Activated CD4-positive, alpha-beta T cell treated with anti-CD3 and anti-CD28 coated beads, Interleukin-10, Interleukin-2, amounts not matched to agents 100 ng/mL and 50 ng/mL, durations not matched to agents 16 hours and 8 hours (primary cell): ENCODE data around the gene RNF187.
"Not testable (repeated sequence)": the region's sequence is repeated elsewhere in the genome, so short reads cannot be mapped to it uniquely, and the experiment has no call there.

ENCODE experiments used
- DNase-seq: peaks from one replicate; pipeline ENCODE4 v3.0.0-alpha.2; 2020

Gene RNF187

DNA sequence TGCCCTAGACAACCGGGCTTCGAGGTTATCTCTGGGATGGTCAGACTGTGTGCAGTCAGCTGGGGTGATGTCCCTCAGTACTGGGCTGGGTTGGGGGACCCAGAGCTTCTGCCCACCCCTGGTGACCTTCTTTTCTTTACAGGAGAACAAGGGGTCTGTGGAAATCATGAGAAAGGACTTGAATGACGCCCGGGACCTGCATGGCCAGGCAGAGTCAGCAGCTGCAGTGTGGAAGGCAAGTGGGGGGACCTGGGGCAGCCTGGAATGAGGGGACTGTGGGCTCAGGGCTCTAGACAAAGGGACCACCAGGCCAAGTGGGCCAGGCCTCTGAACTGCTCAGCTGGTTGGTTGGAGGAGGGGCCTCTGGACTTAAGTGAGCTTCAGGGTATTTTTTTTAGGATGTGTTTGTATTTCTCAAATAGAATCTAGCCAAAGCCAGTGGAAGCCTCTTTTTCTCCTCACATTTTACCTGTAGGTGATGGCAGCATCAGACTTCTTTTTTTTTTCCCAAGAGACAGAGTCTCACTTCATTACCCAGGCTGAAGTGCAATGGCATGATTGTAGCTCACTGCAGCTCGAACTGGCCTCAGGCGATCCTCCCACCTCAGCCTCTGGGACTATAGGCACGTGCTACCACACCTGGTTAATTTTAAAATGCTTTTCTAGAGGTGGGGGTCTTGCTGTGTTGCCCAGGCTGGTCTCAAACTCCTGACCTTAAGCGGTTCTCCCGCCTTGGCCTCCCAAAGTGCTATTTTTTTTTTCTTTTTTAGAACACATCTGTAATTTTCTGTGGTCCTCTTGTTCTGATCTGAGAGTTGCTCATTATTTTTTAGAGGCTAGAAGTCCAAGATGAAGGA is 1.9 kb downstream of the RNF187 start:
- DNase-seq: no peak

DNA sequence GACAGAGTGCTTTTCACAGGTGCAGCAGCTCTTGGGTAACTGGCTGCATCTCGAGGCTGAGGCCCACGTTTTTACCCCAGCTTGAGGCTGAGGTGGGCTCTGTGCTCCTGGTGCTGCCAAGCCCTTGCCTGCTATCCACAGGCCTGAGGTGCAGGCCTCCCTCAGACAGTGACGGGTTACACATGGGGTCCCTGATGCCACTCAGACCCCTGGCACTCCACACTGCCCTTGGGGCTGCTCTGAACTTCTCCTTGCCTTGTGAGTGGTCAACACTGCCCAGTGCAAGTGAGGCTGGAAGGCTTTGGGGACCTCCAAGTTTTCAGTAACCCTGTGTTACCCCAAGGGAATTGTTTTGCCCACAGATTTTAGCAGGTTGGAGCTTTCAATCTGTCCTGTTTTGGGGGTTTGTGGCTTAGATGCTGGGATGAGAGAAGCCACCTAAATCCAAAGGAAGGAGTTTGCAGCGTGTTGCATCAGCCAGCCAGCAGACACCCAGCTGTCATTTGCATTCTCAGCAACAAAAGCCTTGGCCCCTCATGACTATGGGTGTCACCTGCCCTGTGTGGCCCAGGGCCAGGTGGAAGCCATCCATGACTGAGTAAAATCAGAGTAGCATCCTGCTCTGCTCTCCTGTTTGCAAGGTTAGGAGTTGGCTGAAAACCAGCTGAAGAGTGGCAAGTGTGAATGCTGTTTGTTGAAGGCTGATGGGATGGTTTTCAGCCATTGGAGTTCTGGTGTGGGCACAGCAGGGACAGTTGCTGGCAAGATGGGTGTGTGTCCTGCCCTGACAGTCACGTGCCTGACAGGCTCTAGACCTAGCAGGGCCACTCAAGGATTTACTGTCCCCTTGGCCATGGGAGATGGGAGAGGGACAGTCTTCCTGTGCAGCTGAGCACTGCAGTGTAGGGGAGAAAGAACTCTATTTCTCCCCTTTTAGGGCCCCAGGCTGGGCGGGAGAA is 3.2 kb downstream of the RNF187 start:
- peak; percentile 47 for DNase-seq

DNA sequence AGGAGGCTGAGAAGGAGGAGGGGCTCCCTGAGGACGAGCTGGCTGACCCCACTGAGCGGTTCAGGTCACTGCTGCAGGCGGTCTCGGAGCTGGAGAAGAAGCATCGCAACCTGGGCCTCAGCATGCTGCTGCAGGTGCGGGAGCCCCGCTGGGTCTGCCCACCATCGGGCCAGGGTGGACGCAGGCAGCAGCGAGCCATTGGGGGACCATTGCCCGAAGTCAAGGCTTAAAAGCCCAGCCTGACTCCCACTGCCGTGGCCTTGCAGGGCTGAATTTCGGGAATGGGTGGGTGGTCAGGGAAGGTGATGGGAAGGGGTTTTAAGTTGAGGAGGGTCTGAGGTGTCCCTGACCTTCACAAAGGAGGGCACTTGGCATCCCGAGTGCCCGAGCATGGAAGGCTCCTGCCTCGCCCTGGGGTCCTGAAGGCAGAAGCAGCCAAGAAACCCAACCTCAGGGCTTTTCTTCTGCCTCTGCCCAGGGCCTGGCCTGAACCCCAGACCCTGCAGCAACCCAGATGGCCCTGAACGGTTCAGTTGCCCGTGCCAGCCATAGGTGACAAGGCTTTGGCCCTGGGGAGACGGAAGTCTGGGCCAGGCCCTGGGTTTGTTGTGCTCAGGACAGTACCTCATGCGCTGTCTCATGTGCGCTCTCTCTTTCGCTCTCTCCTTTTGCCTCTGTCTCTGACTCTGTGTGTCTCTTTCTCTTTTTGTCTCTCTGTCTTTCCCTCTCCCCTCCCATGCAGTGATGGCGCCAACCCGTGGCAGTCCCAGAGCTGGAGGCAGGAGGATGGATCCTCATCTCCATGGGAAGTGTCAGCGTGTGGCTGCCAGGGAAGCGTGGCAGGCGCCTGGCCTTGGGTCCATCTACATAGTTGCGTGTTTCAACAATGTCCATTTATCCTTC is 6.2 kb downstream of the RNF187 start:
- DNase-seq: no peak

DNA sequence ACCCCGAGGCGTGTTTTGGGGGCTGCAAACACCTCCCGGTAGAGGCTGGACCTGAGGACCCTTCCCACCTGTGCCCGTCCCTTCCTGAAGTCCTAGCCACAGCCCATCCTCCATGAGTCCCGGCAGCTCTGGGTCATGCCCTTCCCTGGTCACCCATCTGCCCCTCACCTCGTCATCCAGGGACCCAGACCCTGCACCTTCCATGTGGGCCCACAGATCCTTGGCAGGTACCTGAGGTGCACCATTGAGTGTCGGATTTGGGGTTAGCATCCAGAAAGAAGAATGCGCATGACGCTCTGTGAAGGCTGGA is 6.8 kb downstream of the RNF187 start:
- DNase-seq: no peak

DNA sequence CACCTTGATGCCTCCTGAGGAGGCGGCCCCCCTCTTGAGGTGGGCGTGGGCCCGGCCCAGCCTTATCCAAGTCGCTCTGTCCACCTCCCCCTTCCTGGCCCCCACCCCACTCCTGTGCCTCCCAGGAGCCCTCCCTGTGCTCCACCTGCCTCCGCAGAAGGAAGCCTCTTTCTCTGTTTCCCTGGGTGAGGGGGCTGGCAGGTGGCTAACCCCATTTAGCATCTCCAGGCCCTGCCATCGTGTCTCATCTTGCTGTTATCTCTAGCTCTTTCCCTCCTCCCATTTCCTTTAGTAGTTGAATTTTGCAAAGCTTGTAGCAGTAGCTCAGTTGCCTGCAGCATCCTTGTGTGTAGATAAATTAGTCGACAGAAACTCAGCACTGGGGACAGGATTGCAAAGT is 7.2 kb downstream of the RNF187 start:
- no peak for DNase-seq

DNA sequence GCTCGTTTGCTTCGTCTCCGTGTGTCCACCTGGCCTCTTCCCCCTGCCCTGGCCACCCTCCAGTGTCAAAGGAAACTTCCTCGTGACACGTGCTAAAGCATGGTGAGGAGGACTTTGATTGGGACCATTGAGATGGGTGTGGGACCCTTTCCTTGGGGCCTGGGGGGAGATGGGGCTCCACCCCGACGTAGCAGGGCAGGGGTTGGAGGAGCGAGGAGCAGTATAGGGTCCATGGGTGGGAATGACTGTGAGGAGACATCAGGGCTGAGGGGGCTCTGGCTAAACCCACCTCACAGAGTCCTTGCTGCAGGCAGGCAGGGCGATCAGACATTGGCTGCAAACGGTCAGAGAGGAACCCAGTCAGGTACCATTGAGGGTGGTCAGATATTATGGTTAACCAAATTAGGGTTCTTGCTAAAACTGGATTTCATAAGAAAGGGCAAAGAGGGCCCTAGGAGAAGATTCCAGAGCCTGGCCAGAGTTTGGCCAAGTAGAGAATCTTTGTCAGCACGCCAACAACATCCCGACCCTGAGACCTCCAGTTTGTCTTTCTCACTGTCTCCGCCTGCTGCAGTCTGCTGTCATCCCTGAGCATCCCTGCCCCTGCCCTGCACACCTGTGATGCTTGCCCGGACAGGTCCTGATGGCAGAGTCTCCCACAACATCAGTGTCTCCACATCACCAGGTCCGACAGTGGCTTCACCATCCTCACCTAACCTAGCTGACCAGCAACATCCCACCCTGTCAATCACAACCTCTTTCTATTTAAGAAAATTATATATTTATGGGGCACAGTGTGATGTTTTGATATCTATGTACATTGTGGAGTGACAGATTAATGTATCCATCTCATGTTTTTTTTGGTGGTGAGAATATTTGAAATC is 8.0 kb downstream of the RNF187 start:
- no peak for DNase-seq

DNA sequence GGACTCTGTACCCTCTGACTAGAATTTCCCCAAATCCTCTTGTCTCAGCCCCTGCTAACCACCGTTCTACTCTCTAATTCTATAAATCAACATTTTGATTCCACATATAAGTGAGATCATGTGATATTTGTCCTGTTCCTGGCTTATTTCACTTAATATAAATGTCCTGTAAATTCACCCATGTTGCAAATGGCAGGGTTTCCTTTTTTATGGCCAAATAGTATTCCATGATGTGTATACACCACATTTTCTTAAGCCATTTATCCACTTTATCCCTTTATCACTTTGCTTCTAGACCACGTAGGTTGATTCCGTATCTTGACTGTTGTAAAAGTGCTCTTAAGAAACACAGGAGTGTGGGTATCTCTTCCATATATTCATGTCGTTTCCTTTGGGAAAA is 8.9 kb downstream of the RNF187 start:
- no peak for DNase-seq

DNA sequence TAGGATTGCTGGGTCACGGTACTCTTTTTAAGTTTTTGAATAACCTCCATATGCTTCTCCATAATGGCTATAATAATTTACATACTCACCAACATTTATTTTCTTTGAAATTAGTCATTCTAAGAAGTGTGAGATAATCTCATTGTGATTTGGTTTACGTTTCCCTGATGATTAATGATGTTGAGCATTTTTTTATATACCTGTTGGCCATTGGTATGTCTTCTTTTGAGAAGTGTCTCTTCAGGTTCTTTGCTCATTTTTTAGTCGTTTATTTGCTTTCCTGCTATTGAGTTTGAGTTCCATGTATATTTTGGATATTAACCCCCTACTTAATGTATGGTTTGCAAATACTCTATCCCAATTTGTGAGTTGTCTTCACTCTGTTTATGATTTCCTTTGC is 9.3 kb downstream of the RNF187 start:
- DNase-seq: no peak

DNA sequence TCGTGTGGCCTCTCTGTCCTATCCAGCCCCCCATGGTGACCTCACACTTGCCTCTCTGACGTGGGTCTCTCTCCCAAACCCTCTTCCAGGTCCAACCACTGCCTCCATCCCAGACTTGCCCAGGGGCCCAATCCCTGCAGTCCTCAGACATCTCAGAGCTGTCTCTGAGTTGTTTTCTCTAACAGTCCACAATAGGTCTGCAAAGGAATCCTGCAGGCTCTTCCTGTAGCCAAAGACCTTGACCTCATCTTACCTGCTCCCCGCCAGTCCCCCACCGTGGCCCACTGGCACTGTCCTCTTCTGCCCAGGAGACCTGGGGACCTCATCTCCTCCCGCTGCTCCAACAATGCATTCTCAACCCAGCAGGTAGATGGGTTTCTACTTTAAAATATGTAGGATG is 10.0 kb downstream of the RNF187 start:
- no peak for DNase-seq

DNA sequence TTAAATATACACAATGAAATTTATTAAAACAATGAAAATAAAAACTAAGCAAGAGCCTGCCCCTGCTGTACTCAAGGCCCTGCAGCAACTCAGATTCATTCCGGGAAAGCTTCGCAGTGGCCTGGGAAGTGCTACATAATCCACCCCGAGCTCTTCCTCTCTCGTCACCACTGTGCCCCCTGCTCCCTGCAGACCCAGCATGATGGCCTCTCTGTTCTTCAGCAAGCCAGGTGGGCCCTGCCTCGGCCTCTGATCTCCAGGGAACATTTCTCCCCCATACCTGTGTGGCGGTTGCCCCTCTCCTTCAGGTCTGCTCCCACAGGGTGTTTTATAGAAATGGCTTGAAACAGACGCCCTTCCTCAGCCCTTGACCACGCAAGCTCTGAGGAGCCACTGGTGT is 10.6 kb downstream of the RNF187 start:
- DNase-seq: no peak

DNA sequence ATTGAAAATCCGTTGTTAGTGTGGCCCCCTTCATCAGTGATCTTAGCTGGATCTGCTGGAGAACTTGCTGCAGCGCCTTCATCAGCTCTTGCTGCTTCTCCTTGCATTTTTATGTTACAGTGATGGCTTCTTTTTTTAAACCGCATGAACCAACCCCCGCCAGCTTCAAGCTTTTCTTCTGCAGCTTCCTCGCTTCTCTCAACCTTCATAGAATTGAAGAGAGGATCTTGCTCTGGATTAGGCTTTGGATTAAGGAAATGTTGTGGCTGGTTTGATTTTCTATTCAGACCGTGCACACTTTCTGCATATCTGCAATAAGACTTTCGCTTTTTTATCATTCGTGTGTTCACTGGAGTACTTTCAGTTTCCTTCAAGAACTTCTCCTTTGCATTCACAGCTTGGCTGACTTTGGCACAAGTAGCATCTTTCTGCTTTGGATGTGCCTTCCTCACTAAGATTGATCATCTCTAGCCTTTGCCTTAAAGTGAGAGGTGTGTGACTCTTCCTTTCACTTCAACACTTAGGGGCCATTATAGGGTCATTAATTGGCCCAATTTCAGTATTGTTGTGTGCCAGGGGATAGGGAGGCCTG is 13.1 kb downstream of the RNF187 start:
- peak; percentile 27 for DNase-seq

DNA sequence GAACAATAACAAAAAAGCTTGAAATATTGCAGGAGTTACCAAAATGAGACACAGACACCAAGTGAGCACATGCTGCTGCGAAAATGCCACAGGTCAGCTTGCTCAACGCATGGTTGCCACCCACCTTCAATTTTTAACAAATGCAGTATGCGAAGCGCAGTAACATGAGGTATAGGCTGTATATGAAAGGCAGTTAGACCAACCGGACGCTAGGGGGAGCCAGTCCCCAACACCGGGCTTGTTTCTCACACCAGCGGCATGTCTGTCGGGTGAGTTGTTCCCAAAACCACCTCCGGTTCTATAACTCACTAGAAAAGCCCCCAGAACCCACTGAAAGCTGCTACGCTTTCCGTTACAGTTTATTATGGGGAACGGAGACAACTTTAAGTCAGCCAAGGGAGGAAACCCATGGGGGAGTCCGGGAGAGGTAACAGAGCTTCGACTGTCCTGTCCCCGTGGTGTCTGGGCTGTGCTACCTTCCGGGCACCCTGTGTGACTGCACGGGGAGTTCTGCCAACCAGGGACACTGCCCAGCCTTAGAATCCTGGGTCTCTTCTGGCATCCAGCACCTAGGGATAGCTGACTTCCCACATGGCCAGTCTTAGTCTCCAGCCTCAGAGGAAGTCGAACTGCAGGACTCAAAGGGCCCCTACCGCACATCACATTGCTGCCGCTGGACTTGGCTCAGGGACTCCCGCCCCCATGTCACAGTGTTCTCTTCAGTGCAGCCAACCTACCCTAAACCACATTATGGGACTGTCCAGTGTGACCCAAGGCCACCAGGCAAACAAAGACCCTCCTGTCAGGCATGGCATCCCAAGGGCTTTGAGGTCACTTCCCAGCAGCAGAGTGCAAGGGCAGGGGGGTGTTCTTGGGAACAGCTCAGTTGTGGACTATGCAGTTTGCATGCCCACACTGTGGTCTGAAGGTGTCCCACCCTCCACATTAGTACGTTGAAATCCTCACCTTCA is 14.0 kb downstream of the RNF187 start:
- DNase-seq: peak; percentile 93

DNA sequence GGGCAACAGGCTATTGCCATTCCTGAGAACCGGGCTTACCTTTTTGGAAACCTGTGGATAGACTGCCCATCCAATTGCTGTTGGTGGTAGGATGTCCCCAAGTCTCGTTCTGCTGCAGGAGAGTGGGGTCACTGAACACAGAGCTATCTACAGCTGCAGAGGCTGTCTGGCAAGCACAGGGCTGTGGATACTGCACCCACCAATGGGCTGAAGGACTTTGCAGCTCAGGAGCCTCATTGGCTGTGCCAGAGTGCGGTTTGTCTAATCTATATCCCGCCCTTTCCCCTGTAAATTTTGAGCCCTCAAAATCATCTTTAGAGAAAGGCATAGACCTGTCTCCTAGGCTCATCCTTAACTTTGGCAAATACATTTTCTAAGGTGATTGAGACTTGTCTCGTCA is 15.3 kb downstream of the RNF187 start:
- no peak for DNase-seq

DNA sequence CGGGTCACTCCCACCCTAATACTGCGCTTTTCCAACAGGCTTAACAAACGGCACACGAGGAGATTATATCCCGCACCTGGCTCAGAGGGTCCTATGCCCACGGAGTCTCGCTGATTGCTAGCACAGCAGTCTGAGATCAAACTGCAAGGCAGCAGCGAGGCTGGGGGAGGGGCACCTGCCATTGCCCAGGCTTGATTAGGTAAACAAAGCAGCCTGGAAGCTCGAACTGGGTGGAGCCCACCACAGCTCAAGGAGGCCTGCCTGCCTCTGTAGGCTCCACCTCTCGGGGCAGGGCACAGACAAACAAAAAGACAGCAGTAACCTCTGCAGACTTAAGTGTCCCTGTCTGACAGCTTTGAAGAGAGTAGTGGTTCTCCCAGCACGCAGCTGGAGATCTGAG is 18.8 kb downstream of the RNF187 start:
- not testable (repeated sequence) for DNase-seq

DNA sequence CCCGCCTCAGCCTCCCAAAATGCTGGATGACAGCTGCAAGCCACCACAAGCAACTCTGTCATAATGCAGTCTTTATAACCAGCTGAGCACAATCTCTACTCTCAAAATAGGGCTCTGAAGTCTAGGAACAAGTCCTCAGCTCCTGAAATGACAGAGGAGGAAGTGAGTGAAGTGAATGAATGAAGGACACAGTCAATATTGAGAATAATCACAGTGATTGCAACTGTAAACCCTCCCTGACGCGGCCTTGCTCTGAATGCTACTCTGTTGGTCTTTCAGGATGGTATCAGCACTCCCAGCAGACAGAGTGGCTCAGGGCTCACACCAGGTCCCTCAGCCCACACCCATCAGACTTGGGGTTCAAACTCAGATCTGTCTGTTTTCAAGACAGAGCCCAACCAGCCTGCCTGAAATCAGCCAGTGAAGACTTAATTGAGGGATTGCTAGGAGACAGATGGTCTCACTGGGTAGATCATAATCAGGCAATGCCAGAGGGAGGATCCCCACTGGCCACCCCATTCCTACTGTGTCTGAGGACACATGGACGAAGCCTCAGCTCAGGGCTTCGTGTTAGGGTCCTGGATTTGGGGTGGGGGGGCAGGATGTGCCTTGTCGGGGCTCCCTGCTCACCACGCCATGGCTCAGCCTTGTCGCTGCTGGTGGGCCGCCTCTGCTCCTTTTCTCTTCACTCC is 20.9 kb downstream of the RNF187 start:
- DNase-seq: no peak

DNA sequence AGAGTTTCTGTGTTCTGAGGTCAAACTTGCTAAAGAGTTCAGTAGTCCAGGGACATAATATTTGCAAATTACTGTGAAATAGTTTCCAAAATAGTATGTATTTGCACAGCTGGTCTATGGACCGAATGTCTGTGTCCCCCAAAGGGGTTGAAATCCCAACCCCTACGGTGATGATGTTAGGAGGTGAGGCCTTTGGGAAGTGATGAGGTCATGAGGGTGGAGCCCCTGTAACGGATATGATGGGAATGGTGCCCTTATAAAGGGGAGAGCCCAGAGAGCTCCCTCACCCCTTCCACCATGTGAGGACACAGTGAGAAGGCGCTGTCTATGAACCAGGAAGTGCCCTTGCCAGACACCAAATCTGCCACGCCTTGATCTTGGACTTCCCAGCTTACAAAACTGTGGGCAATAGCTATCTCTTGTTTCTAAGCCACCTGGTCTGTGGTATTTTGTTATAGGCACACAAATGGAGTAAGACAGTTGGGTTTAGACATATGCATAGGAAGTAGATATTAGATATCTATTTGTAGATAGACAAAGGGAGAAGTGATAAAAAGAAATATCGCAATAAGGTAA is 21.7 kb downstream of the RNF187 start:
- DNase-seq: no peak

DNA sequence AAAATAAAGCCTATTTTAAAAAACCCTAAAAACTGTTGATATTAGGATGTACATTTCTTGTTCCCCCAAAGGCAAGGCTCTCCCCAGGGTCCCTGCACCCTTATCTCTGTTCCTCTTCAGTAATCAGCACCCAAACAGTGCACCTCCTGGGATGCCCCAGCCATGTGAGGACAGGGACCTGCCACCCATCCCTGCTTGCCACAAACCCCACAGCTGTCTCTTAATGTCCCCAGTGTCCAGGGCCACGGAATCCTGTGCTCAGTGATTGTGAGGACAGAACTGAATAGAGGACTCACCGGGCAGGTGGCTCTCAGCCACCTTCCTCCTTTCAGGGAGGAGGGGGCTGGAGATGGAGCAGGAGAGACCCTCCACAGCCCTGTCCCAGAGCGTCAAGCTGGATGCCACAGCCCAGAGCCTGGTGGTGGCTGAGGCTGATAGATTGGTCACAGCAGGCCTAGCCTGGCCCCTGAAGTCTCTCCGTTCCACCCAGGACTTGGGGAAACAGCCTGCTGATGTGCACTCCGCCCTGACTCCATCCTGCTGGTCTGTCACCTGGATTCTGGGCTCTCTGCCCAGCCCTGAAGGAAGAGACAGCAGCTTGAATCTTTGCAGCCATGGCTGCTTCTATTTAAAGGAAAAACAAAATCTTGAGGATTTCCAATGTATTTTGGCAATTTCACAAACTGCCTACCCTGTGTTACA is 23.1 kb downstream of the RNF187 start:
- no peak for DNase-seq

DNA sequence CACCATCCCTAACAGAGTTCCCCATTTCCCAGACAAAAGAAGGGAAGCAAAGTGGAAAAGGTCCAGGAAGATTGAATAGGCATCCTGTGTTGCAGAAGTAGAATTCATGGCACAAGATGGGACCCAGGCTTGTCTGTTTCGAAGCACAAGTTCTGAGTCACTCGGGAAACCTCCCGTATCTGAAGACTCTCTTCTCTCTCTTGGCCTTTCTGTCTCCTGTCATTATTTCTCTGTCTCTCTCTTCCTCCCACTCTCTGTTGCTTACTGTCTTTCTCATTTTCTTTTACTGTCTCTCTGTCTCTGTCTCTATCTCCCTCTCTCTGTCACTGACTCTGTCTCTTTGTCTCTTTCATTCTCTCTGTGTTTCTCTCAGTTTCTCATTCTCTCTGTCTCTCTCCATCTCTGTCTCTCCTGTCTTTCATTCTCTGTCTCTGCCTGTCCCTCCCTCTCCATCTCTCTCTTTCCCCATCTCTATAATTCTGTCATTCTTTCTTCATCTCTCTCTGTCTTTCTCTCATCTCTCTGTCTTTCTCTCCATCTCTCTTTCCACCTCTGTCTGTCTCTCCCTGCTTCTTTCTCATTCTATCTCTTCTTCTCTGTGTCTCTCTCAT is 23.7 kb downstream of the RNF187 start:
- no peak for DNase-seq
